NCI-H1436 (cell line): ENCODE measurements around the gene OSBPL9.
"Not testable (repeated sequence)": the region's sequence is repeated elsewhere in the genome, so short reads cannot be mapped to it uniquely, and the experiment has no call there.

Source experiments
- DNase-seq: peaks from one replicate; lab custom pipeline; 2025; lab: John Stamatoyannopoulos, UW

OSBPL9 gene

DNA sequence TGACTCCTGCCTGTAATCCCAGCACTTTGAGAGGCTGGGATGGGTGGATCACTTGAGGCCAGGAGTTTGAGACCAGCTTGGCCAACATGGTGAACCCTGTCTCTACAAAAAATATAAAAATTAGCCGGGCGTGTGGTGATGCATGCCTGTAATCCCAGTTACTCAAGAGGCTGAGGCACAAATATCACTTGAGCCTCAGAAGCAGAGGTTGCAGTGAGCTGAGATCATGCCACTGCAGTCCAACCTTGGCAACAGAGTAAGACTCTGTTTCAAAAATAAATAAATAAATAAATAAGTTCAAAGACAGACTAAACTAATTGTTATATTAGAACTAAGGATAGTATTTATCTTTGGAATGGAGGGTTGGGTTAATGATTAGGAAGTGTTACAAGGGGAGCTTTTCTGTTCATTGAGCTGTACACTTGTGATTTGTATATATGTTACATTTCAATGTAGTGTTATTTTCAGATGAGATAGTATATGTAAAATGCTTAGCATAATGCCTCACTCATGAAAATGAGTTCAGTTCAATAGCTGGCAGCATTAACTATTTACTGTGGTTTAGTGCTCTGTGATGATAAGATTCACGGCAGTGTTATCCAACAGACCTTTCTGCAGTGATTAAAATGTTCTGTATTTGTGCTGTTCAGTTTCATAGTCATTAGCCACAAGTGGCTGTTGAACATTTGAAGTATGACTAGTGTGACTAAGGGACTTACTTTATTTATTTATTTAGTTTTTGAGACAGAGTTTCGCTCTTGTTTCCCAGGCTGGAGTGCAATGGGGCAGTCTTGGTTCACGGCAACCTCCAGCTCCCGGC, 47.7 kb downstream of the OSBPL9 start:
- DNase-seq, result no peak

DNA sequence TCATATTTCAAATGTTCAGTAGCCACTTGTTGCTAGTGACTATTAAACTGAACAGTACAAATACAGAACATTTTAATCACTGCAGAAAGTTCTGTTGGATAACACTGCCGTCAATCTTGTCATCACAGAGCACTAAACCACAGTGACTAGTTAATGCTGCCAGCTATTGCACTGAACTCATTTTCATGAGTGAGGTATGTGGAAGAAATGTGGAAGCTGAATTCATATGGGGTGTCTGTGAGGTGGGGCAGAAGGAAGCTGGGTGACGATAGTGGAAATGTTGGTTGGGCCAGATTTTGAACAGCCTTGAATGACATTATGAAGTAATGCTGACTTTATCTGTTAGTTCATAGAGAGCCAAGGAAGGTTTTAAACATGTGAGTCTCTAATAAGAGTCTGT, 49.6 kb downstream of the OSBPL9 start:
- DNase-seq, result no peak

DNA sequence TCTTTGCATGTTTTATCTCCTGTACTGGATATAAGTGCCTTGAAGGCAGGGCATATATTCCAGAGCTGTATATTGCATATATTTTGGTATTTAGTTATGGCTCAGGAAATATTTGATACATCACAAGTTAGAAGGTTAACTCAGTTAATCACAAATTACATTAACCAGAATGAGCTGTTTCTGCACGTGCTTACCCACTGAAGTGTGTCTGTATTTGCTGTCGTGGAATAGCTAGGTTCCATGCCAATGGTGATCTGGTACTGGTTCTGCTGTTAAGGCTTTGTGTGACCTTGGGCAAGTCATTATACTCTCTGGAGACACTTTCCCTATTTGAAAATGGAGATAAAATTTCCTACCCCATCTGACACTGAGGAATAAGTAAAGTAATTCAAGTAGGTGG, 50.7 kb downstream of the OSBPL9 start:
- no peak for DNase-seq

DNA sequence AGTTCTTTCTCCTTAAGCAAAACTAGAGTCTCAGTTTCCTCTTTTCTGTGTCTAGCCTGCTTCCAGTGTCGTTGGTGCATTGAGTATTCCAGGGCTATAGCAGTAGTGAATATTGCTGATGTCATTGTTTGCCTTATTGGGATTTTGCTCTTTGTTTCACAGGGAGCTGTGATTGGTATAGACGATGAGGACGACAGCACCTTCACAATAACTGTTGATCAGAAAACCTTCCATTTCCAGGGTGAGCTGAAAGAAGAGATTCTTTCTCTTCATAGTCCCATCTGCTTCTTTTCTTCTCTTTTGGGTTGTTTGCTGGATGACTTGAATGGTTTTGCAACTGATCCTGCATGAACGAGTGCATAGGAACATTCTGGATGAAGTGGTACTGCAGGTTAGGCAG, 52.4 kb downstream of the OSBPL9 start:
- DNase-seq, result no peak

DNA sequence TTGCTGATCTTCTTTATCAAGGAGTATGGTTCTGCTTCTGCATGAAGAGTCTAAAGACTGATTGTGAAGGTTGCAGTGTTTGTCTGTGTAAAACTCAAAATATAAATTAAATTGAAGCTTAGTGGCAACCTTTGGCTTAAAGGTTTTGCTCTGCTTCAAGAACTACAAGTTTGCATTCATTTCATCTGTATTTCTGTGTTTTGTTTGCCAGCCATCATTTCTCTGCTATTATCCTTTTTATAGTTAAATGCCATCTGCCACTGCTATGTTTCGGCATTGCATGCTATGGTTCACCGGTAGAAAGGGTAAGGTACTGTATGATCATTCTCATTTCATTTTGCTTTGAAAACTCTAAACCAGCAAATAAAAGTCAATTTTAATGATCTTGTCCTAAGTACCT, 52.9 kb downstream of the OSBPL9 start:
- DNase-seq, result no peak

DNA sequence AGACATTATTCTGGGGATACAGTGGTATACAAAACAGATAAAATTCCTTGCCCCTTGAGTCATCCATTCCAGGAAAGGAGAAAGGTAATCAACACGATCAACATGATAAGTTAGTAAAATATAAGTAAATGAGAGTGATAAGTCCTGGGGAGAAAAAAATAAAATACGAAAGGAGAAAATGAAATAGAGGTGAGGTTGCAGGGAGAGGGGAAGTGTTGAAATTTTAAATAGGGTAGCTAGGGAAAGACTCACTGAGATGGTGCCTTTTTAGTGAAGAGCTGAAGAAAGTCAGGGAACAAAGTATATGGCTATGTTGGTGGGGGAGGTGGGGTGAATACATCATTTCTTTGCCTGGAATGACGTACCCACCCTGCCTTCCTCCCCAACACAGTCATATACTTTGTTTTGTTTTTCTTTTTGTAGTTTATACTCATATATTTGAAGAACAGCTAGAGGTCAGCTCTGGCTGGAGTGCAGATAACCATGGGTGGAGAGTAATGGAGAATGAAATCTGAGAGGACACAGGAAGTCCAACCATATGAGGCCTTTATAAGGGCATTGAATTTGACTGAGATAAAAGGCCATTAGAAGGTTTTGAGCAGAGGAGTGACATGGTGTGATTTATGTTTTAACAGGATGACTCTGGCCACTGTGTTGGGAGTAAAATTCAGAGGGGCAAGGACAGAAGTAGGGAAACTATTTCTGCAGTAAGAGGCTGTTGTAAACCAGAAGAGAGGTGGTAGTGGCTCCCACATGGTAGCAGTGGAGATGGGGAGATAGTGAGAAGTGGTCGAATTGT, 54.8 kb downstream of the OSBPL9 start:
- no peak for DNase-seq

DNA sequence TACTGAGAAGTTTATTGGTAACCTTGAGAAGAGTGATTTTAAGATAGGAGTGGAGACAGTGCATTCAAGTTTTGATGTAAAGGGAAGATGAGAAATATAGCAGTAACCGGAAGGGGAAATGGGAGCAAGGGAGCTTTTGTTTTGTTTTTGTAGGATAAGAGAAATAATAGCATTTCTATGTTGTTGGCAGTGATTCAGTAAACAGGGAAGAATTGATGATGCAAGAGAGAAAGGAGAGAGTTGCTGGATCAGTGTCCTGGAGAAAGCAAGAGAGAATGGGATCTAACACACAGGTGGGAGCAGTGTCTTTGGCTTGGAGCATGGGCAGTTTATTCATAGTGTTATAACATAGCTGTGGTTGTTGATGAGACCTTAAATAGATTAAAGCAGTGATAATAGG, 56.4 kb downstream of the OSBPL9 start:
- DNase-seq, result no peak

DNA sequence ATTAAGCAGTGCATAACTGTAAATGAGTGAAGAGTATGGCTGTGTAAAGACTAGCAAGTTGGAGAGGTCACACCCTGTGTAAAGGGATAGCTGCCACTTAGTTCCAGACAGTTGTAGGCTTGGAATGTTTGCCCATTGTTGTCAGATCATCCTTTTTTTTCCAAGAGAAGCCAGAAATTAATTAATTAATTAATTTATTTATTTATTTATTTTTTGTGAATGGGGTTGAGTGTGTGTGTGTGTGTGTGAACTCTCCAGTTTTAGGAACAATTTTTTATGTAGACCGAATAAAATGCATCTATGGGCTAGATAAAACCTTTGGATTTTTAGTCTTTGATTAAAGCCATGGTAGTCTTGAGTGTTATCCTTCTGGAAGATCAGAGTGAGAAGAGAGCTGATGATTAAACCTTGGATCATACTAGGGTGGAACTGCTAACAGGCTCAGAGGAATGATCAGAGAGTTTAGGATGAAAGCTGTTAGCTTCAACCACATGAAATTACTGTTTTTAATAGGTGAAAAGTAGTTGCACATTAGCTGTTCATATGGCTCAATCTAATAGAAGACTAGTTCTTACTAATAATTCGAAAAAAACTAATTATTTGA, 58.4 kb downstream of the OSBPL9 start:
- DNase-seq, result no peak

DNA sequence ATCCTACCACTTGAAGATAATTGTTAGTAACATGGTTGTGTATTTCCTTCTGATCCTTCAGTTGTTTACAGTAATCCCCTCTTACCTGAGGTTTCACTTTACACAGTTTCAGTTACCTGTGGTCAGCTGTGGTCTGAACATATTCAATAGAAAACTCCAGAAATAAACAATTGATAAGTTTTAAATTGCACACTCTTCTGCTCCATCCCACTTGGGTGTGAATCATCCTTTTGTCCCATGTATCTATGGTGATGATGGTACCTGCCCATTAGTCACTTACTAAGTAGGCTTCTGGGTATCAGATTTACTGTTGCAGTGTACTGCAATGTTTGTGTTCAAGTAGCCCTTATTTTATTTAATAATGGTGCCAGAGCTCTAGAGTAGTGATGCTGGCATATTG, 62.5 kb downstream of the OSBPL9 start:
- no peak for DNase-seq

DNA sequence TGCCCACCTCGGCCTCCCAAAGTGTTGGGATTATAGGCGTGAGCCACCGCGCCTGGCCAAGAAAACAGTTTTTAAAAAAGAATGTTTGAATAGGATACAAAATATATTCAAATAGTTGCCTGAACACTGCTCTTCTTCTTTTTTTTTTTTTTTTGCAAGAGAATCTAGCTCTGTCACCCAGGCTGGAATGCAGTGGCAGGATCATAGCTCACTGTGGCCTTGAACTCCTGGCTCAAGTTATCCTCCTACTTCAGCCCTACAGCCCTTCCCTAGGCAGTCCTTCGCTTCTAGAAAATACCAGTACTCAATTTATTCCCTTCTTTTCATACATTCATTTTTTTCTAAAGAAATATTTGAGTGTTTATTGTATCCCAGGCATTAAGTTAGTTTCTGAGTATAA, 67.9 kb downstream of the OSBPL9 start:
- no peak for DNase-seq

DNA sequence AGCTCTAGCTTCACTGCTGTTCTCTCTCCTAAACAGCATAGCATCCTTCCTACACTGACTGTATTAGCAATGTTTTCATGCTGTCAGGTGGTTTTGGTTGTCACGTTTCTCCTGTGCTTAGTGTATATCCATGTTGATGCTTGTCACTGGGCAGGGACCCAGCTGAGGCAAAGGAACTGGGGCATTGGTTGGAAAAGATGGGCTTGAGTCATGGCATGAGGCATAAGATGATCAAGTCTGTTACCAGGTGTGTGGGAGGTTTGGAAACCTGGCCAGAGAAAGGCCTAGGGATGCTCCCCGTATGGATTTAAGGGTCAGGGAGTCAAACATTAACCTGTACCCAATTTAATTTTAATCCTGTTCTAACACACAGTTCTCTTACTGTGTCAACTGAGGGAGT, 69.6 kb downstream of the OSBPL9 start:
- DNase-seq, result no peak

DNA sequence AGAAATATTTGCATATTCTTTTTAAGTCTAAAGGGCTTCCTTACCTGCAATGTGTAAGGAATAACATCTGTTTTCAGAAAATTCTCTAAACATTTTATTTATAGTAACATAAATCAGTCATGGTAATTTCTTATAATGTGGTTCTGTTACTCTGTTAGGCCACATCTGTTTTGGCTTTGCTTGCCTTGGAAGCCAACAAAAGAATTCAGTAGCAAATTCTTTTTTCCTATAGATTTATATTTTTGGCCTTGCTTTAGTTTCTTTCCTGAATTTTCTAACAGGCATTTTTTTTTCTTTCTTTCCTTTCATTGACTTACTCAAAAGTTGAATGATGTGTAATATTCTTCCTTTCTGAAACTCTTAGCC, 72.2 kb downstream of the OSBPL9 start:
- DNase-seq, result no peak

DNA sequence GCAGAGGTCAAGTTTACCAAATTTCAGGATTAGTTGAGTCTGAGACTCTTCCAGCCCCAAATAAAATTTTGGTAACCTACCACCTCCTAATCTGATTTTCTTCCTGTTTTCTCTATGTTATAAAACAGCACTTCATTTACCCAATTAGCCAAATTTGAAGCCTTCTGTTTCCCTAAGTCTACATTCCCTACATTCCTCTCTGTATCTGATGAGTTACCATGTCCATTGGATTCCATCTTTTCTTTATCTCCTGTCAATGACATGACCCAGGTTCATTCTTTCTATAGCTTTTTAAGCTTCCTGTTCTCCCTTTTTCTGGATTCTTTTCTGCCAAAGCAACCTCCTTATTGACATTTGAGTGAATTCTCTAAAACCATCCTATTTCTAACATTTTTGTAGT, 72.8 kb downstream of the OSBPL9 start:
- DNase-seq, result no peak

DNA sequence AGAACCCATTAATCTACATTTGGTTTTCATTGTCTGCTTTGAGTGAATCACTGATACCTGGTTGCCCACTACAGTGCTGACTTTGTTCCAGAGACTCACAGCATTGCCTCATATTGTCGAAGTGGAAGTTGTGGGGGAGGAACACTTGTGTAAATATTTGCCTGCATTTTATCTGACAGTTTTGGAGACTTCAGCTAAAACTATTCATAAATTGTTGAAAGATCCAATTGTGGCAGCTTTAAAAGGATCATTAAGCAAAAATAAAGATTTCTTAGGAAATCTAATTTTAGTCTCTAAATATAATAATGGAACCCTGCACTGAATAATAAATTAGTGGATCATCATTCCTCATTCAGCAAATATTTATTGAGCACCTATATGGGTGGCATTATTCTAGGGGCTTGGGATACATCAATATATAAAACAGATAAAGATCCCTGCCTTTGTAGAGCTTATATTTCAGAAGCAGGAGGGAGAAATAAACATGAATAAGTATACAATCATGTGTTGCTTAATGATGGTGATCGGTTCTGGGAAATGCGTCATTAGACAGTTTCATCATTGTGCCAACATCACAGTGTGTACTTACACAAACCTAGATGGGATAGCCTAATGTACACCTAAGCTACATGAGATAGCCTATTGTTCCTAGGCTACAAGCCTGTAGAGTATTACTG, 73.5 kb downstream of the OSBPL9 start:
- peak; percentile 2 for DNase-seq

DNA sequence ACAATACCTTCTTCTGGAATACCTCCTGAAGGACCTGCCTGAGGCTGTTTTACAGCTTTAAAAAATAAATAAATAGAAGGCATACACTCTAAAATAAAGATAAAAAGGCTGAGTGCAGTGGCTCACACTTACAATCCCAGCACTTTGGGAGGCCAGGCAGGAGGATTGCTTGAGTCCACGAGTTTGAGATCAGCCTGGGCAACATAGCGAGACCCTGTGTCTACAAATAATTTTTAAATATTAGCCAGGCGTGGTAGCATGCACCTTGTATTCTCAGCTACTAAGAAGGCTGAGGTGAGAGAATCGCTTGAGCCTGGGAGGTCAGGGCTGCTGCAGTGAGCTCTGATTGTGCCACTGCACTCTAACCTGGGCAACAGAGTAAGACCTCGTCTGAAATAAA, 75.0 kb downstream of the OSBPL9 start:
- DNase-seq, result no peak

DNA sequence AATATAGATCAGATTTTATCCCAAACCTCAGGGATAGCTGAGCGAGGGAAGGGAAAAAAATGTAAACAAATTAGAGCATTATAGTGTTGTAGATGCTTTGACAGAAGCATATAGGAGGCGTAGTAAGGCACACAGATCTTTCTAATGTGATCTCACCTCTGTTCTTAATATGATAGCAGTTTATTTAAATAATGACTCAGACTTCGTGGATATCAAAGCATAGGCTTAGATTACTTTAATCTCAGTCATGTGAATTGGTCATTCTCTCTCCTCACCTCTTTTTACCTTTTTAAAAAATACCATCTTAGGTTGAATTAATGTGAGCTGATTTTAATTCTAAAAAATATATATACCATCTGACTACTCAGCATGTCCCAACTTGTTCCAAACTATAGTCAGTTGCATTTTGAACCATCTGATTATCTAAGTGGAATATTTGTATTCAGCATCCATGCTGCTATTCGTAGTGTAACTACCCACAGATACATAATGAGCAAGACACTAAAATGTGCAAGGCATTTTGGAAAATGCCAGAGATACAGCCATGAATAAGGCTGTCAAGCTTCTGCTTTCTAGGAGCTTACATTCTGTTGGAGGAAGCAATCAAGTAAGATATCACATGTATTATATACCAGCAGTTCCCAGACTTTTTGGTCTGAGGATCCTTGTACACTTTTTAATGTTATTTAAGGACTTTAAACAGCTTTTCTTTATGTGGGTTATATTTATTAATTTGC, 76.7 kb downstream of the OSBPL9 start:
- DNase-seq, result no peak

DNA sequence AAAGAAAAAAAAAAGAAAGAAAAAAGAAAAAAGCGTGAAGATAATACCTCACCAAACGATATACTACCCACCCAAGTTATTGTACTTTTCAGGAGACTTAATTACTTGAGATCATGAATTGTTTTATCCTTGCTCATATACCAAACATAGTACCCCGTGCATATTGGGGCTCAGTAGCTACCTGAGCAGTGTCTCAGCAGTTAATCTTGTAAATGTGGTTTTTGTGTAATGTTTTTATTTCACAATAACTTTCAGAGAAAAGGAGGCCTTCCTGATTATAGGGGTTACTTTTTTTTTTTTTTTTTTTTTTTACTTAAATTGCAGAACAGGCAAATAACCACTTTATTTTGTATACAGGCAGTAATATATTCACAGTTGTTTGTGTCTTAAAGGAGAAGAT, 80.3 kb downstream of the OSBPL9 start:
- no peak for DNase-seq

DNA sequence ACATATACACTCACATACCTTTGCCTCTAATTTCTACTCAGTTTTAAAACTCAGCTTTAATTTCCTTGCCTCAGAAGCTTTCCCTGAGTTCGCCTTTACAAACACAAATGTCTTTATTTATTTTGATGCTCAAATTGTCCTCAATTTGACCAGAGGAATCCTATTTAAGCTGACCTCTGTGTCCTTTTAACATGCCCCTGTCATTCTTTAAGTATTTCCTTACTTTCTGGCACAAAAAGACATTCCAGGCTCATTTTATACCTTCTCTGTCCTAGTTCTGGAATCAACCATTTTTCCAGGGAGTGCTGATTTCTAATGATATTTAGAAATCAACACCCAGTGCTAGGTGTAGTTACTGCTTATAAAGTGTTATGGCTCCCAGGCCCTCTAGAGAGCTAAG, 82.5 kb downstream of the OSBPL9 start:
- DNase-seq, result no peak

DNA sequence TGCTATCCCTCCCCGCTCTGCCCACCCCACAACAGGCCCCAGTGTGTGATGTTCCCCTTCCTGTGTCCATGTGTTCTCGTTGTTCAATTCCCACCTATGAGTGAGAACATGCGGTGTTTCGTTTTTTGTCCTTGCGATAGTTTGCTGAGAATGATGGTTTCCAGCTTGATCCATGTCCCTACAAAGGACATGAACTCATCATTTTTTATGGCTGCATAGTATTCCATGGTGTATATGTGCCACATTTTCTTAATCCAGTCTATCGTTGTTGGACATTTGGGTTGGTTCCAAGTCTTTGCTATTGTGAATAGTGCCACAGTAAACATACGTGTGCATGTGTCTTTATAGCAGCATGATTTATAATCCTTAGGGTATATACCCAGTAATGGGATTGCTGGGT, 84.9 kb downstream of the OSBPL9 start:
- not testable (repeated sequence) for DNase-seq

DNA sequence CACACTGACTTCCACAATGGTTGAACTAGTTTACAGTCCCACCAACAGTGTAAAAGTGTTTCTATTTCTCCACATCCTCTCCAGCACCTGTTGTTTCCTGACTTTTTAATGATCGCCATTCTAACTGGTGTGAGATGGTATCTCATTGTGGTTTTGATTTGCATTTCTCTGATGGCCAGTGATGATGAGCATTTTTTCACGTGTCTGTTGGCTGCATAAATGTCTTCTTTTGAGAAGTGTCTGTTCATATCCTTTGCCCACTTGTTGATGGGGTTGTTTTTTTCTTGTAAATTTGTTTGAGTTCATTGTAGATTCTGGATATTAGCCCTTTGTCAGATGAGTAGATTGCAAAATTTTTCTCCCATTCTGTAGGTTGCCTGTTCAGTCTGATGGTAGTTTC, 85.3 kb downstream of the OSBPL9 start:
- DNase-seq, result not testable (repeated sequence)

DNA sequence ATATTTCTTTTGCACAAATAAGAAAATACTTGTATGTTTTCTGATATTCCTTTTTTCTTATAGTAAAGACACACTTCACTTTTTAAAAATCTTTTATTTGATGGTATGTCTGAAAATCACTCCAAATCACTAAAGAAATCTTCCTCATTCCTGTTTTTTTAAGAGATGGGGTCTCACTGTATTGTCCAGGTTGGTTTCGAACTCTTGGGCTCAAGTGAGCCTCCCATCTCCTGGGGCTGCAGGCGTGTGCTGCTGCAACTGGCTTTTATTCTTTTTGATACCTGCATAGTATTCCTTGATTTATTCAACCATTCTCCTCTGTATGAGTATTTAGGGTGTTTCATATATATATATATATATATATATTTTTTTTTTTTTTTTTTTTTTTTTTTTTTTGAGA, 88.1 kb downstream of the OSBPL9 start:
- no peak for DNase-seq
